HUES48 (cell line): Measurements from ENCODE around the gene SCT.

ENCODE experiments used
- H3K27ac ChIP-seq: one replicate; pipeline ENCODE4 v1.7.0; 2013; ENCODE audit warnings: low read depth, low read length, inconsistent platforms
- H3K27me3 ChIP-seq: 2 replicates; pipeline ENCODE4 v1.6.1; 2013; ENCODE audit warnings: mild to moderate bottlenecking, low read length; ENCODE audit not compliant: control insufficient read depth, insufficient read depth
- H3K36me3 ChIP-seq: 2 replicates; pipeline ENCODE4 v1.6.1; 2013; ENCODE audit warnings: low read length; ENCODE audit not compliant: control insufficient read depth, insufficient read depth
- H3K4me1 ChIP-seq: 2 replicates; pipeline ENCODE4 v1.6.1; 2013; ENCODE audit warnings: mild to moderate bottlenecking, low read length; ENCODE audit not compliant: control insufficient read depth, insufficient read depth
- H3K4me3 ChIP-seq: 2 replicates; pipeline ENCODE4 v1.5.1; 2013; ENCODE audit warnings: mild to moderate bottlenecking, low read depth, low read length
- H3K9ac ChIP-seq: 2 replicates; pipeline ENCODE4 v1.6.1; 2013; ENCODE audit warnings: mild to moderate bottlenecking, low read depth, low read length, moderate library complexity
- H3K9me3 ChIP-seq: 2 replicates; pipeline ENCODE4 v1.6.1; 2013; ENCODE audit warnings: low read length; ENCODE audit not compliant: control insufficient read depth, insufficient read depth

Gene SCT

DNA sequence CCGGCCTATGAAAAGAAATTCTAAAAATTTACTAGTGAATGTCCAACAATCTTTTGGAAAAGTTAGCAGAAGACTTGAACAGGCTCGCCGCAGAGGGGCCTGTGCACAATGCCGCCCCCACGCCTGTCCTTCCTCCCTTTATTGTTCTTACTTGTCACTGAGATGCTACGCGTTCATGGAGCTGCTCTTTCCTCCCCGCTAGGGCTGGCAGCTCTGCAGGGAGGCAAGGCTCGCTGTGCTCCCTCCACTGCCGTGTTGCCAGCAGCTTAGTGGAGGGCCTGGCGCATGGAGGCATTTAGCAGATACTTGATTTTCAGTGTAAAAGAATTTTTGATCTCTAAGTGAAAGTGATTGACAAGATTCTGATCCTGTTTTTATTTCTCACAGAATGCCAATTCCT lies 36.0 kb downstream of the SCT start:
- Histone ChIP-seq H3K36me3 (peaks cover 95% of the 10 kb centered on the region), H3K4me1 (no peaks in the 10 kb centered on the region)

DNA sequence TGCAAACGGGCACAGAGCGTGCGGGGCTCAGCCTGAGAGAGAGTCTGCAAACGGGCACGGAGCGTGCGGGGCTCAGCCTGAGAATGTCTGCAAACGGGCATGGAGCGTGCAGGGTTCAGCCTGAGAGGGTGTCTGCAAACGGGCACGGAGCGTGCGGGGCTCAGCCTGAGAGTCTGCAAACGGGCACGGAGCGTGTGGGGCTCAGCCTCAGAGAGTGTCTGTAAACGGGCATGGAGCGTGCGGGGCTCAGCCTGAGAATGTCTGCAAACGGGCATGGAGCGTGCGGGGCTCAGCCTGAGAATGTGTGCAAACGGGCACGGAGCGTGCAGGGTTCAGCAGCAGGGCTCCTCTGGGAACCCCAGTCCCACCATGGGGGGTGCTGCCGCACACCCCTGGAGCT lies 37.2 kb downstream of the SCT start:
- H3K27me3 ChIP-seq = no peaks in the 10 kb centered on the region
- H3K4me1 ChIP-seq = no peaks in the 10 kb centered on the region
- no peak overlapping the region for H3K9ac ChIP-seq
- H3K36me3 ChIP-seq = peaks cover 83% of the 10 kb centered on the region
- no peak overlapping the region for H3K4me3 ChIP-seq
- no peaks in the 10 kb centered on the region for H3K9me3 ChIP-seq
- no peak overlapping the region for H3K27ac ChIP-seq

More for the DNA sequence above, 36.0 kb downstream of the SCT start:
- Histone ChIP-seq H3K4me3 (no peak overlapping the region), H3K9ac (no peak overlapping the region), H3K27me3 (no peaks in the 10 kb centered on the region), H3K9me3 (no peaks in the 10 kb centered on the region), H3K27ac (no peak overlapping the region)

- peaks cover 79% of the 10 kb centered on the region for H3K36me3 ChIP-seq
- no peak overlapping the region for H3K27ac ChIP-seq
- H3K4me3 ChIP-seq = no peak overlapping the region
- no peaks in the 10 kb centered on the region for H3K27me3 ChIP-seq
- H3K4me1 ChIP-seq = no peaks in the 10 kb centered on the region
- H3K9me3 ChIP-seq = no peaks in the 10 kb centered on the region
- no peak overlapping the region for H3K9ac ChIP-seq
Observed at GRCh38 chr11:587978-588380, 39.0 kb downstream of the SCT start.

DNA sequence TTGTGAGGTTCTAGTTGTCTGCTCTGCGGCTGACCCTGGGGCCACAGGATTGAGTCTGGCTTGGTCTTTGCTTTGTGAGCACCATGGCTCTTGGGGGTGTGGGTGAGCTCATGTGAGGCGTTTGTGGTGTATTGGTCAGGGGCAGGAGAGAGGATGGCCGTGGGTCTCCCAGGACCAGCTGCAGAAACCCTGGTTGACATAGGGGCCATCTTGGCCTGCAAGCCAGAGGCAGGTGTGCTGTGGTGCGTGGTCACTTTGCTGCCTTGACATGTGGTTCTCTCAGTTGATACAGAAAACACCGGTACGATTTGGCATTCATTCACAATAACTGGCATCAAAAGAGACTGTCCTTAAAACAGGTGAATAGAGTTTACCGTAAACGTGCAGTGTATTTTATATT lies 39.4 kb downstream of the SCT start:
- Histone ChIP-seq H3K4me1 (no peaks in the 10 kb centered on the region), H3K27ac (no peak overlapping the region), H3K9ac (no peak overlapping the region), H3K27me3 (no peaks in the 10 kb centered on the region), H3K36me3 (peaks cover 77% of the 10 kb centered on the region), H3K4me3 (no peak overlapping the region), H3K9me3 (no peaks in the 10 kb centered on the region)

GRCh38 chr11:586376-587316 lies 40.3 kb downstream of the SCT start:
- Histone ChIP-seq H3K4me1 (no peaks in the 10 kb centered on the region), H3K9me3 (no peaks in the 10 kb centered on the region), H3K27me3 (no peaks in the 10 kb centered on the region), H3K4me3 (no peak overlapping the region), H3K9ac (no peak overlapping the region), H3K36me3 (peaks cover 78% of the 10 kb centered on the region), H3K27ac (no peak overlapping the region)

DNA sequence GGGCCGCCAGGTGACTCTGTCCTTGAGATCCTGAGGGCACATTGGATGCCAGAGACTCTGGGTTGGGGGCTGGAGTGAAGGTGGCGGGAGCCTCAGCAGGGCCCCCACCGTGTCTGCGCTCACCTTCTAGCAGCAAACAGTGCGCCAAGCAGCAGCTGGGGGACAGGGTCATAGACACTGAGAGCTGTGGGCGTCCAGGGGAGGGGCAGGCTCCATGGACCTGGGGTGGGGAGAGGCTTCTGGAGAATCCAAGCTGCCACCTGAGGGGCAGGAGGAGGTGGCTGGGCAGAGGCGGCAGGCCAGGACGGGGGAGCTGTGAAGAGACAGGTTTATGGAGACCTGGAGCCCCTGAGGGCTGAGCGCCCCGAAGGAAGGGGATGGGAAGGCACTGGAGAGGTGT lies 42.7 kb downstream of the SCT start:
- H3K9me3 ChIP-seq = no peaks in the 10 kb centered on the region
- H3K4me3 ChIP-seq = no peak overlapping the region
- no peaks in the 10 kb centered on the region for H3K4me1 ChIP-seq
- no peaks in the 10 kb centered on the region for H3K27me3 ChIP-seq
- H3K36me3 ChIP-seq = peaks cover 64% of the 10 kb centered on the region
- no peak overlapping the region for H3K9ac ChIP-seq
- H3K27ac ChIP-seq = no peak overlapping the region

DNA sequence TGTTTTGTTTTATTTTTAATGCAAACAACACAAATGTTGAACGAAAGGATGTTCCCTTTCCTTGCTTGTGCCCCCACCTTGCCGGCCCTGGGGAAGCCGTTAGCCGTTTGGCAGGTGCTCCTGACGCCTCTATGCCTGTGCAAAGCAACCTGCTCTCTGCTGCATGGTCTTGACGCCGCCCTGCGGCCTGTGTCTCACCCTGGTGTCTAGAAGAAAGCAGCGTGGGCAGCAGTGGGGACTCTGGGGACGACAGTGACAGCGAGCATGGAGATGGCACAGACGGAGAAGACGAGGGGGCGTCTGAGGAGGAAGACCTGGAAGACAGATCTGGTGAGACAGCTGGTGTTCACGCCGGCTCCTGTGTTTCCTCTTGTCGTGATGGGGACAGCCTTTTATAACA lies 45.2 kb downstream of the SCT start:
- Histone ChIP-seq H3K9ac (no peak overlapping the region), H3K36me3 (peaks cover 43% of the 10 kb centered on the region), H3K27ac (no peak overlapping the region), H3K9me3 (no peaks in the 10 kb centered on the region), H3K4me3 (no peak overlapping the region), H3K4me1 (peaks cover 7% of the 10 kb centered on the region), H3K27me3 (no peaks in the 10 kb centered on the region)

- peaks cover 39% of the 10 kb centered on the region for H3K36me3 ChIP-seq
- H3K9ac ChIP-seq = no peak overlapping the region
- H3K4me1 ChIP-seq = peaks cover 7% of the 10 kb centered on the region
- H3K27ac ChIP-seq = no peak overlapping the region
- H3K9me3 ChIP-seq = no peaks in the 10 kb centered on the region
- no peaks in the 10 kb centered on the region for H3K27me3 ChIP-seq
- H3K4me3 ChIP-seq = no peak overlapping the region
Observed at GRCh38 chr11:581342-581741, 45.6 kb downstream of the SCT start.

GRCh38 chr11:579830-580601 lies 47.0 kb downstream of the SCT start:
- Histone ChIP-seq H3K36me3 (peaks cover 35% of the 10 kb centered on the region), H3K27ac (no peak overlapping the region), H3K9me3 (no peaks in the 10 kb centered on the region), H3K9ac (no peak overlapping the region), H3K4me1 (peaks cover 7% of the 10 kb centered on the region), H3K27me3 (peaks cover 6% of the 10 kb centered on the region), H3K4me3 (no peak overlapping the region)

GRCh38 chr11:578276-579035 lies 48.5 kb downstream of the SCT start:
- no peak overlapping the region for H3K27ac ChIP-seq
- peaks cover 25% of the 10 kb centered on the region for H3K36me3 ChIP-seq

More at GRCh38 chr11:578276-579035, 48.5 kb downstream of the SCT start:
- no peak overlapping the region for H3K4me3 ChIP-seq
- peak overlapping the region; percentile 1; the same call in 1 of the 2 replicates for H3K9ac ChIP-seq
- peaks cover 16% of the 10 kb centered on the region for H3K27me3 ChIP-seq
- H3K4me1 ChIP-seq = peaks cover 12% of the 10 kb centered on the region
- H3K9me3 ChIP-seq = no peaks in the 10 kb centered on the region
